Lower leg skin (tissue), 3 donors: ENCODE measurements around the gene NANP.

Experiments
- POLR2A ChIP-seq, 2 donors: fragments of 450-650 bp; IDR thresholded peaks; one replicate each; pipeline ENCODE4 v1.6.1; 2016 to 2017; ENCODE audit warnings: antibody characterized with exemption in 2 of 2, mild to moderate bottlenecking in 1 of 2, moderate library complexity in 1 of 2
- TF ChIP-seq, protein P1 (sequence below), 3 donors: fragments of 450-650 bp; IDR thresholded peaks; one replicate each; pipeline ENCODE4 v1.5.1; 2016; ENCODE audit warnings: antibody characterized with exemption in 3 of 3, mild to moderate bottlenecking in 3 of 3, moderate library complexity in 2 of 3

DNA sequence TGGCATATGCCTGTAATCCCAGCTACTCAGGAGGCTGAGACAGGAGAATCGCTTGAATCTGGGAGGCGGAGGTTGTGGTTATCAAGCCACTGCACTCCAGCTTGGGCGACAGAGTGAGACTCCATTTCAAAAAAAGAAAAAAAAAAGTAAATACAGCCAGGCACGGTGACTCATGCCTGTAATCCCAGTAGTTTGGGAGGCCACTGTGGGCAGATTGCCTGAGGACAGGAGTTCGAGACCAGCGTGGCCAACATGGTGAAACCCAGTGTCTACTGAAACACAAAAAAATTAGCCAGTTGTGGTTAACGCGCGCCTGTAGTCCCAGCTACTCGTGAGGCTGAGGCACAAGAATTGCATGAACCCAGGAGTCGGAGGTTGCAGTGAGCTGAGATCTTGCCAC is 36.9 kb downstream of the NANP start:
- TF ChIP-seq, protein P1, sequence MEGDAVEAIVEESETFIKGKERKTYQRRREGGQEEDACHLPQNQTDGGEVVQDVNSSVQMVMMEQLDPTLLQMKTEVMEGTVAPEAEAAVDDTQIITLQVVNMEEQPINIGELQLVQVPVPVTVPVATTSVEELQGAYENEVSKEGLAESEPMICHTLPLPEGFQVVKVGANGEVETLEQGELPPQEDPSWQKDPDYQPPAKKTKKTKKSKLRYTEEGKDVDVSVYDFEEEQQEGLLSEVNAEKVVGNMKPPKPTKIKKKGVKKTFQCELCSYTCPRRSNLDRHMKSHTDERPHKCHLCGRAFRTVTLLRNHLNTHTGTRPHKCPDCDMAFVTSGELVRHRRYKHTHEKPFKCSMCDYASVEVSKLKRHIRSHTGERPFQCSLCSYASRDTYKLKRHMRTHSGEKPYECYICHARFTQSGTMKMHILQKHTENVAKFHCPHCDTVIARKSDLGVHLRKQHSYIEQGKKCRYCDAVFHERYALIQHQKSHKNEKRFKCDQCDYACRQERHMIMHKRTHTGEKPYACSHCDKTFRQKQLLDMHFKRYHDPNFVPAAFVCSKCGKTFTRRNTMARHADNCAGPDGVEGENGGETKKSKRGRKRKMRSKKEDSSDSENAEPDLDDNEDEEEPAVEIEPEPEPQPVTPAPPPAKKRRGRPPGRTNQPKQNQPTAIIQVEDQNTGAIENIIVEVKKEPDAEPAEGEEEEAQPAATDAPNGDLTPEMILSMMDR (IDR thresholded peaks at IDR 0.05): no peak
- TF ChIP-seq POLR2A (IDR thresholded peaks at IDR 0.05): no peak
